ENCODE data around the gene CUL1.

DNA sequence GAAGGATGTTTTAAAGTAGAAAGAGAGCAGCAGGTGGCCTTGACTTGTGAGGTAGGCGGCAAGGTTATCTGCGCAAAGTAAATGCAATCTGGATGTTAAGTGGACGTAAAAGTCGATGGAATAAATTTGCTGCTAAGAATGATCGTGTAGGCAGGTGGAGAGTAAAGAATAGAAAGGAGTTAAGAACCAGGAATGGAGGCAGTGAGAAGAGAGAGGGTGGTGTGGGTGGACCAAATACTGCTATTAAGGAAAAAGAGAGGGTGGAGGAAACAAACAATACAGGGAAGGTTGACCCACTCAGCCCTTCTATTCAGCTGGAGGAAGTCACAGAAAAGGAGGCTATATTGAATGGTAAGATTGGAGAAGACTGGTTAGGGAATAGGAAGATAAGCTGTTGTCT, 1.9 kb upstream of the CUL1 start:
- TF ChIP-seq EZH2 (IDR thresholded peaks at IDR 0.05) (no peak), POLR2AphosphoS5 (IDR thresholded peaks at IDR 0.05; ENCODE audit: borderline replicate concordance, low read depth, low read length) (no peak), FOXP2 (optimal IDR thresholded peaks at IDR 0.05; ENCODE audit: control extremely low read depth, extremely low read length, insufficient read depth) (no peak)
